Cardiac ventricle fibroblast (primary cell): Measurements from ENCODE around the gene NUMBL. TPM values are rescaled to one million over a fixed set of nuclear protein-coding genes. Genes with fewer than 3 reads are reported as not detected.

Experiments used
- total RNA-seq: library from RNA; depleted of rRNA; stranded (reverse); fragments of >200 nt; gene quantifications from 2 replicates; pipeline ENCODE4 v1.2.3, GENCODE V29; 2015

The NUMBL gene
- 61.5 and 151 TPM in 2 replicates for total RNA-seq

DNA sequence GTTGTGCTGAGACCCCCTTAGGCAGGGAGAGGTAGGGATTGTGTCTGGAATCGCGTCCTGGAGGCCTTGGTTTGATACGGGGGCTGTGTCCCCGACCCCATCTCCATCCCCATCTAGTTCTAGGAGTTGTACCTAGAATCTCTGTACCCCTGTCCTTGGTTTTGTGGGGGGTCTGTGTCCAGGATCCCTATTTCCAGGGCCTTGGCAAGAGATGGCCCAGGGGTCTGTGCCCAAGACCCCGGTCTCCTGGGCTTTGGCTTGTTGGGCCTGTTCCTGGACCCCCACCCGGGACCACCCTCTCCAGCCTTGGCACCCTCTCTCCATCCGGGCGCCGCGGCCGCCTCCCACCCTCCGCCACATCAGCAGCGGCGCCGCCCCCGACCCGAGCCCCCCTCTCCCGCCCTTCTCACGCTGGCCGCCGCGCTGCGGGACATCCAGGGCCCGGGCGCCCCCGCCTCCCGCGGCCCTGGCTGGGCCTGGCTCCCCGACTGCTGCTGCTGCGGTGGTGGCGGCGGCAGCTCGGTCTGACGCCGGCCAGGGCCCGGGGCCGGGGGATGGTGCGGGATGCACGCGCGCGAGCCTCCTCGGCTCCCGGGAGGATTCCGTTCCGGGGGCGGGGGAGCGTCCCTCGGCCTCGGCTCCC, at the start of gene NUMBL:
Gene NUMBL, minus strand, starts transcription at position 602 of the 643 bp plus-strand sequence. Its CDS starts 168 bp downstream, at position 434.

GRCh38 chr19:40716482-40717324, 26.3 kb upstream of the NUMBL start, which contains the start of the genes COQ8B and ITPKC:
Gene COQ8B, minus strand, starts transcription at chr19:40716886. Its CDS starts 2,254 bp downstream, at chr19:40714632.
Gene ITPKC, plus strand, starts transcription at chr19:40717112. Its CDS starts 24 bp downstream, at chr19:40717136.

Other genes with a start within 250 kb of the NUMBL start
- gene SERTAD3, start 246.3 kb downstream of the NUMBL start, total RNA-seq: 14.9 and 17.6 TPM in 2 replicates
- 101 and 139 TPM in 2 replicates for gene BLVRB, start 224.9 kb downstream of the NUMBL start, total RNA-seq
- gene SPTBN4, start 223.7 kb downstream of the NUMBL start, total RNA-seq: 1.5 and 5.0 TPM in 2 replicates
- gene SHKBP1, start 113.8 kb downstream of the NUMBL start, total RNA-seq: 25.0 and 28.8 TPM in 2 replicates
- 119 and 120 TPM in 2 replicates for gene LTBP4, start 89.3 kb downstream of the NUMBL start, total RNA-seq
- gene COQ8B, start 26.2 kb upstream of the NUMBL start, total RNA-seq: 26.9 and 28.0 TPM in 2 replicates
- 30.0 and 30.8 TPM in 2 replicates for gene ITPKC, start 26.5 kb upstream of the NUMBL start, total RNA-seq
- gene ACTMAP, start 59.8 kb upstream of the NUMBL start, total RNA-seq: 5.6 and 5.9 TPM in 2 replicates
- 38.7 and 40.8 TPM in 2 replicates for gene SNRPA, start 60.6 kb upstream of the NUMBL start, total RNA-seq
- 2.6 TPM in 1 of 2 replicates, not detected in the other for gene MIA, start 84.9 kb upstream of the NUMBL start, total RNA-seq
- 15.2 and 16.0 TPM in 2 replicates for gene RAB4B, start 87.6 kb upstream of the NUMBL start, total RNA-seq
- 53.7 and 63.7 TPM in 2 replicates for gene EGLN2, start 108.5 kb upstream of the NUMBL start, total RNA-seq
- gene CYP2A6, start 159.8 kb upstream of the NUMBL start, total RNA-seq: not detected in 2 replicates
- not detected in 2 replicates for gene CYP2A7, start 191.6 kb upstream of the NUMBL start, total RNA-seq